Hepatocyte (in vitro differentiated cells): ENCODE data around the gene TOX3.

Experiments used
- EZH2 ChIP-seq: fragments of 200-600 bp; sonication (generic); IDR thresholded peaks from 2 replicates; pipeline ENCODE4 v1.6.1; 2016; ENCODE audit warnings: antibody characterized with exemption, mild to moderate bottlenecking, borderline replicate concordance
- TF ChIP-seq, protein P1 (sequence below): fragments of 200-600 bp; sonication (generic); IDR thresholded peaks from 2 replicates; pipeline ENCODE4 v1.5.1; 2016; ENCODE audit warnings: antibody characterized with exemption, mild to moderate bottlenecking; ENCODE audit not compliant: poor library complexity

DNA sequence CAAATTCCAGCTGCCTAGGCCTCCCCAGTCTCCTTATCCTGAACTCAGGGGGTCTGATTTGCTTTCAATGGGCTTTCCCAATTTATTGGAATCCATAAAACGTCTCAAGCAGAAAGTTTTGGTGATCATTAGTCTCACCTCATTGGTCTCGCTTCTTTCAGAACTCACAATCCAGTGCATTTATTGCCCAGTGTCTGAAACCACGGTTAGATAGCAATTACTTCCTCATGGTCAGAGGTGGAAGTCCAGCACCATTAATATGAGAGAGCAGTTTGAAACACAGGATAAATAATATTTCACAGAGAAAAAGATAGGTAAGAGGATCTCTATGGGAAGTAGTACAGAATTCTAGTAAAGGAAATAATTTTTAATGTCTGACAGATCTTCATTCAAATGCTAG is 128.7 kb downstream of the TOX3 start:
- TF ChIP-seq EZH2 = no peak
- TF ChIP-seq, protein P1, sequence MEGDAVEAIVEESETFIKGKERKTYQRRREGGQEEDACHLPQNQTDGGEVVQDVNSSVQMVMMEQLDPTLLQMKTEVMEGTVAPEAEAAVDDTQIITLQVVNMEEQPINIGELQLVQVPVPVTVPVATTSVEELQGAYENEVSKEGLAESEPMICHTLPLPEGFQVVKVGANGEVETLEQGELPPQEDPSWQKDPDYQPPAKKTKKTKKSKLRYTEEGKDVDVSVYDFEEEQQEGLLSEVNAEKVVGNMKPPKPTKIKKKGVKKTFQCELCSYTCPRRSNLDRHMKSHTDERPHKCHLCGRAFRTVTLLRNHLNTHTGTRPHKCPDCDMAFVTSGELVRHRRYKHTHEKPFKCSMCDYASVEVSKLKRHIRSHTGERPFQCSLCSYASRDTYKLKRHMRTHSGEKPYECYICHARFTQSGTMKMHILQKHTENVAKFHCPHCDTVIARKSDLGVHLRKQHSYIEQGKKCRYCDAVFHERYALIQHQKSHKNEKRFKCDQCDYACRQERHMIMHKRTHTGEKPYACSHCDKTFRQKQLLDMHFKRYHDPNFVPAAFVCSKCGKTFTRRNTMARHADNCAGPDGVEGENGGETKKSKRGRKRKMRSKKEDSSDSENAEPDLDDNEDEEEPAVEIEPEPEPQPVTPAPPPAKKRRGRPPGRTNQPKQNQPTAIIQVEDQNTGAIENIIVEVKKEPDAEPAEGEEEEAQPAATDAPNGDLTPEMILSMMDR = no peak
